GM10266 (cell line): Measurements from ENCODE around the gene NSMCE1.
A peak's percentile ranks its signal among the peaks of the same experiment; 100 is the strongest.

ENCODE experiments used
- DNase-seq: peaks from one replicate; pipeline ENCODE4 v3.0.0; 2012; ENCODE audit errors: extremely low spot score
- CTCF ChIP-seq: IDR thresholded peaks from 2 replicates; pipeline ENCODE4 v1.5.1; 2012; ENCODE audit warnings: mild to moderate bottlenecking, low read depth; ENCODE audit not compliant: control insufficient read depth, insufficient read depth; ENCODE audit errors: missing control alignments

The NSMCE1 gene

GRCh38 chr16:27268376-27269299 lies at the start of gene NSMCE1:
Gene NSMCE1 (minus strand): TSS chr16:27268772. CDS start chr16:27257570, 11,202 bp downstream.
- peak; percentile 91 for DNase-seq
- TF ChIP-seq CTCF: no peak

GRCh38 chr16:27317738-27318391 lies 49.3 kb upstream of the NSMCE1 start:
- TF ChIP-seq CTCF: no peak
- DNase-seq: no peak

GRCh38 chr16:27317320-27317719 lies 48.7 kb upstream of the NSMCE1 start:
- TF ChIP-seq CTCF: no peak
- no peak for DNase-seq

GRCh38 chr16:27316038-27316680 lies 47.6 kb upstream of the NSMCE1 start:
- no peak for DNase-seq
- TF ChIP-seq CTCF: no peak

GRCh38 chr16:27315333-27316037 lies 46.9 kb upstream of the NSMCE1 start:
- TF ChIP-seq CTCF: no peak
- DNase-seq: peak; percentile 42

GRCh38 chr16:27314986-27315332 lies 46.4 kb upstream of the NSMCE1 start:
- no peak for TF ChIP-seq CTCF

More at GRCh38 chr16:27314986-27315332, 46.4 kb upstream of the NSMCE1 start:
- no peak for DNase-seq
